GM10266 (cell line): ENCODE results near the gene ANKRD37.

Source experiments
- DNase-seq: peaks from one replicate; pipeline ENCODE4 v3.0.0; 2012; ENCODE audit errors: extremely low spot score
- CTCF ChIP-seq: IDR thresholded peaks from 2 replicates; pipeline ENCODE4 v1.5.1; 2012; ENCODE audit warnings: mild to moderate bottlenecking, low read depth; ENCODE audit not compliant: control insufficient read depth, insufficient read depth; ENCODE audit errors: missing control alignments

Gene ANKRD37

GRCh38 chr4:185395956-185396723, 501 bp upstream of the ANKRD37 start:
- peak; percentile 98 for DNase-seq
- no peak for TF ChIP-seq CTCF

GRCh38 chr4:185398618-185399017, 2.0 kb downstream of the ANKRD37 start:
- TF ChIP-seq CTCF: no peak

GRCh38 chr4:185399466-185399865, 2.8 kb downstream of the ANKRD37 start:
- DNase-seq: no peak
- TF ChIP-seq CTCF: no peak

More at GRCh38 chr4:185398618-185399017, 2.0 kb downstream of the ANKRD37 start:
- no peak for DNase-seq

- no peak for TF ChIP-seq CTCF
- DNase-seq: no peak
Observed at GRCh38 chr4:185404031-185404430, 7.4 kb downstream of the ANKRD37 start.

GRCh38 chr4:185405296-185405999, 8.8 kb downstream of the ANKRD37 start:
- peak; percentile 21 for DNase-seq

GRCh38 chr4:185408432-185408831, 11.8 kb downstream of the ANKRD37 start:
- no peak for TF ChIP-seq CTCF
- DNase-seq: no peak

More at GRCh38 chr4:185405296-185405999, 8.8 kb downstream of the ANKRD37 start:
- TF ChIP-seq CTCF: no peak

- DNase-seq: no peak
- no peak for TF ChIP-seq CTCF
Observed at GRCh38 chr4:185411849-185412248, 15.2 kb downstream of the ANKRD37 start.
